GM13977 (cell line): ENCODE results near the gene AFF3.

Experiments
- DNase-seq: peaks from one replicate; pipeline ENCODE4 v3.0.0; 2012; ENCODE audit warnings: low spot score
- in situ Hi-C: fragments of 300-500 bp; cut with MboI; formaldehyde crosslinking; loops from one replicate; pipeline ENCODE4 v1.12.0; 2022; ENCODE audit warnings: low sequenced_read_pairs, low pct_unique_long_range_greater_than_20kb, mixed read lengths, inconsistent platforms; ENCODE audit not compliant: unreplicated experiment
- TF ChIP-seq, protein P1 (sequence below): IDR thresholded peaks from 2 replicates; pipeline ENCODE4 v1.5.1; 2012; ENCODE audit warnings: mild to moderate bottlenecking, control low read depth; ENCODE audit not compliant: insufficient read depth; ENCODE audit errors: extremely low read depth, missing control alignments

The AFF3 gene

DNA sequence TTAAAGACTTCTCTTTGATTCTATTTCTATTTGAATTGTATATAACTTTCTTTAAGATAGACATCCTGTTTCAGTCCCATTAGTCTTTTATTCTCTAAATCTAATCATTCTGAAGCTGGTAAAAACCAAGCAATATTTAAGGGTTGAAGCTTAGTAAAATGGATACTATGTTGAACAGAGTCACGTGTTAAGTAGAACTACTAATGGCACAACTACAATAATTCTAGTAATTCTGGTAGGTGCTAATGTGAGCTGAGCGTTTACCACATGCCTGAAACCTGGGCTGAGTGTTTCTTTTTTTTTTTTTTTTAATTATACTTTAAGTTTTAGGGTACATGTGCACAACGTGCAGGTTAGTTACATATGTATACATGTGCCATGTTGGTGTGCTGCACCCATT, 8.9 kb upstream of the AFF3 start:
- DNase-seq: no peak
- TF ChIP-seq, protein P1, sequence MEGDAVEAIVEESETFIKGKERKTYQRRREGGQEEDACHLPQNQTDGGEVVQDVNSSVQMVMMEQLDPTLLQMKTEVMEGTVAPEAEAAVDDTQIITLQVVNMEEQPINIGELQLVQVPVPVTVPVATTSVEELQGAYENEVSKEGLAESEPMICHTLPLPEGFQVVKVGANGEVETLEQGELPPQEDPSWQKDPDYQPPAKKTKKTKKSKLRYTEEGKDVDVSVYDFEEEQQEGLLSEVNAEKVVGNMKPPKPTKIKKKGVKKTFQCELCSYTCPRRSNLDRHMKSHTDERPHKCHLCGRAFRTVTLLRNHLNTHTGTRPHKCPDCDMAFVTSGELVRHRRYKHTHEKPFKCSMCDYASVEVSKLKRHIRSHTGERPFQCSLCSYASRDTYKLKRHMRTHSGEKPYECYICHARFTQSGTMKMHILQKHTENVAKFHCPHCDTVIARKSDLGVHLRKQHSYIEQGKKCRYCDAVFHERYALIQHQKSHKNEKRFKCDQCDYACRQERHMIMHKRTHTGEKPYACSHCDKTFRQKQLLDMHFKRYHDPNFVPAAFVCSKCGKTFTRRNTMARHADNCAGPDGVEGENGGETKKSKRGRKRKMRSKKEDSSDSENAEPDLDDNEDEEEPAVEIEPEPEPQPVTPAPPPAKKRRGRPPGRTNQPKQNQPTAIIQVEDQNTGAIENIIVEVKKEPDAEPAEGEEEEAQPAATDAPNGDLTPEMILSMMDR: no peak
- in situ Hi-C loops: no loop called here

DNA sequence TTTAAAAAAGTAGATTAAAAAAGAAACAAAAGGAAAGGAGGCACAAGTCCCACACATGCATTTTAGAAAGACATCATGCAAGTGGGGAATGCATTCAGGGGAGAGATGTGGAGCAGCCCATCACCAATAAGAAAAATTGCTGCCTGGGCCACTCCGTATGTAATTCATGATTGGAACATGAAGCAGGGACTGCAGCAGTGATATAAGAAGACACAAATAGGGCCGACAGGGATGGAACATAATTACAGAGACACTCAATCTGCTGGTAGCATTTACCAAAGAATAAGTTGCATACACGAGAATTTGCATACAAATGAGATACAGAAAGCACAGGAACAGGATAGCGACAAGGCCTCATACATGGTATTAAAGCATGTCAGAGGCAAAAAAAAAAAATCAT, 6.5 kb upstream of the AFF3 start:
- TF ChIP-seq, protein P1: no peak
- in situ Hi-C loops: no loop called here
- no peak for DNase-seq

- TF ChIP-seq, protein P1: no peak
- in situ Hi-C loops: no loop called here
- DNase-seq: no peak
Measured at GRCh38 chr2:100146657-100146960, 4.2 kb upstream of the AFF3 start.

DNA sequence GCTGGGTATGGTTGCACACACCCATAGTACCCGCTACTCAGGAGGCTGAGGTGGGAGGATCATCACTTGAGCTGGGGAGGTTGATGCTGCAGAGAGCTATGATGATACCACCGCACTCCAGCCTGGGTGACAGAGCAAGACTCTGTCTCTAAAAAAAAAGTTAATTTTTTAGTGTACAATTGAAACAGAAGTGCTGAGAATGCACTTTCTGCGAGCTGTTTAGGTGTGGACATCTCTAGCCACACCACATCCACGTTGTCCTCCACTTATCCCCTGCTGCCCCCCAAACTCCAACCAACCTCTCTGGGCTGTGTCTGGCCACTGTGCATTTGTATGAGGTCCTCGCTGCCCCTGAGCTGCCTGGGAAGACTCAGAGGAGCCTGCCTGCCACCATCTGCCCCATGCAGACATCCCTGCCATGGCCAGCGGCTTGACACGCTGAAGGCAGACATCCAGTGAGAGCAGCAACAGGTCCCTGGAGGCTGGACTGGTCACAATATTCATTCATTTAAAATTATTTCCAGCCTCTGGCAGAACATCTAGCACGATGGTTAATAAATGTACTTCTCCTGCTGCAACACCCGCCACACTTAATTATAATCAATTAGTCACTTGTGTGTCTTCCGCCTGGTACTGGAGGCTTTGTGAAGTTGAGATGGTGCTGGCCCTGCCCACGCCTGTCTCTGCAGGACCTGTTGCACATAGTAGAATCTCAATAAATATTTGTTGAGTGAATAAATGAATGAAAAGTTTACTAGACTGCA, 3.7 kb upstream of the AFF3 start:
- TF ChIP-seq, protein P1: no peak
- in situ Hi-C loops: no loop called here
- no peak for DNase-seq

DNA sequence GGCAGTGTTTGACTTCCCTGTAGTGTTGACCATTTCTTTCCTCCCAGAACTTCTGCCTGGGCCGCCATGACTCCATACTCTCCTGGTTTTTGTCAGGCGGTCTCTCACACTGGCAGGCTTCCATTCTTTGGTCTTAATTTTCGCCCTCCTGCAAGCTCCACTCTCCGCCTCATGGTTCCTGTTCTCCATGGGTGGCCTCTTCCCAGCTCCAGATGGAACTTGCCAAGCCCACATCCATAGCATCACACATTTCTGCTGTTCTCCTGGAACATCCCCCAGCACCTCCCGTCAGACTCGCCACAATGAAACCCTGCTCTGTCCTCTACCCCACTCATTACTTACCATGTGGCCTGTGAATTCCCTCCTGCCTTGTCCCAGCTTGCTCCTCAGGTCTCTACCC, 896 bp upstream of the AFF3 start:
- in situ Hi-C loops: no loop called here
- TF ChIP-seq, protein P1: no peak
- no peak for DNase-seq

DNA sequence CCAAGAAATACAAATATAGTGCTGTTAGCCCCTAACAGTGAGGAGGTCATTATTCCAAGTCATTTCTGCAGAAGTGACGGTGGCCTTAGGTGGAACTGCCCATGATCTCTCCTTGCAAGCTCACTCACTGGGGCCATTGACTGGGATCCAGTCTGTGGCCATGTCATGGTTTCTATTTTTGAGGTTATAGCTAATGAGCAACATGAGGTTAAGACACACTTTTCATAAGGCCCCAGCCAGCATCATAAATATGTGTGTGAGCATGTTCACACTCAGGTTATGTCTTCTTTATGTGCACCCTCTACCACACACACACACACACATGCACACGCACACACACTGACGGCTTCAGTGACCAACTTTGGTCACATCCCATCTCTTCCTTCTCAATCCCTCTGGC, 484 bp downstream of the AFF3 start:
- in situ Hi-C loops: no loop called here
- no peak for DNase-seq
- TF ChIP-seq, protein P1: no peak
